Right atrium auricular region (tissue), 2 donors: Measurements from ENCODE around the gene CIB4. TPM values are rescaled to one million over a fixed set of nuclear protein-coding genes. Genes with fewer than 3 reads are reported as not detected.

Experiments used
- DNase-seq: peaks from one replicate; pipeline ENCODE4 v3.0.0-alpha.2; 2019; ENCODE audit warnings: low spot score
- H3K27ac ChIP-seq, 2 donors: fragments of 200-600 bp; sonication (generic); 1 replicate in 1 of 2; 2 replicates in 1 of 2; pipeline ENCODE4 v1.5.1; 2016 to 2019
- H3K27me3 ChIP-seq, 2 donors: fragments of 200-600 bp; sonication (generic); one replicate each; pipeline versions ENCODE4 v1.5.1 to v1.6.0; 2017 to 2019
- H3K36me3 ChIP-seq: fragments of 200-600 bp; sonication (generic); one replicate; pipeline ENCODE4 v1.5.1; 2016
- H3K4me1 ChIP-seq, 2 donors: fragments of 200-600 bp; sonication (generic); one replicate each; pipeline versions ENCODE4 v1.5.1 to v1.6.0; 2017 to 2019
- H3K4me3 ChIP-seq, 2 donors: fragments of 200-600 bp; sonication (generic); 1 replicate in 1 of 2; 2 replicates in 1 of 2; pipeline ENCODE4 v1.5.1; 2017 to 2019; ENCODE audit warnings: mild to moderate bottlenecking in 1 of 2, moderate library complexity in 1 of 2
- H3K9me3 ChIP-seq, 2 donors: fragments of 200-600 bp; sonication (generic); one replicate each; pipeline ENCODE4 v1.5.1; 2019
- total RNA-seq, 2 donors: library from RNA; depleted of rRNA; stranded (reverse); fragments of >200 nt; gene quantifications; one replicate each; pipeline ENCODE4 v1.1.0, GENCODE V29; 2016
- TF ChIP-seq, protein P1 (sequence below), 2 donors: fragments of 200-600 bp; sonication (generic); IDR thresholded peaks; one replicate each; pipeline ENCODE4 v1.5.1; 2019; ENCODE audit warnings: antibody characterized with exemption in 2 of 2

The CIB4 gene
- total RNA-seq, 2 donors from 2014 or later = not detected

GRCh38 chr2:26633351-26633945 is 7.7 kb downstream of the CIB4 start:
- TF ChIP-seq, protein P1, sequence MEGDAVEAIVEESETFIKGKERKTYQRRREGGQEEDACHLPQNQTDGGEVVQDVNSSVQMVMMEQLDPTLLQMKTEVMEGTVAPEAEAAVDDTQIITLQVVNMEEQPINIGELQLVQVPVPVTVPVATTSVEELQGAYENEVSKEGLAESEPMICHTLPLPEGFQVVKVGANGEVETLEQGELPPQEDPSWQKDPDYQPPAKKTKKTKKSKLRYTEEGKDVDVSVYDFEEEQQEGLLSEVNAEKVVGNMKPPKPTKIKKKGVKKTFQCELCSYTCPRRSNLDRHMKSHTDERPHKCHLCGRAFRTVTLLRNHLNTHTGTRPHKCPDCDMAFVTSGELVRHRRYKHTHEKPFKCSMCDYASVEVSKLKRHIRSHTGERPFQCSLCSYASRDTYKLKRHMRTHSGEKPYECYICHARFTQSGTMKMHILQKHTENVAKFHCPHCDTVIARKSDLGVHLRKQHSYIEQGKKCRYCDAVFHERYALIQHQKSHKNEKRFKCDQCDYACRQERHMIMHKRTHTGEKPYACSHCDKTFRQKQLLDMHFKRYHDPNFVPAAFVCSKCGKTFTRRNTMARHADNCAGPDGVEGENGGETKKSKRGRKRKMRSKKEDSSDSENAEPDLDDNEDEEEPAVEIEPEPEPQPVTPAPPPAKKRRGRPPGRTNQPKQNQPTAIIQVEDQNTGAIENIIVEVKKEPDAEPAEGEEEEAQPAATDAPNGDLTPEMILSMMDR (IDR thresholded peaks at IDR 0.05) = no peak
- H3K4me1 ChIP-seq = peaks cover 0 to 6% of the 10 kb centered on the region in 2 donors
- no peaks in the 10 kb centered on the region for H3K9me3 ChIP-seq
- no peaks in the 10 kb centered on the region for H3K36me3 ChIP-seq
- no peak for DNase-seq
- H3K27ac ChIP-seq = no peak overlapping the region
- H3K4me3 ChIP-seq = no peak overlapping the region
- no peaks in the 10 kb centered on the region for H3K27me3 ChIP-seq

- H3K4me3 ChIP-seq = no peak overlapping the region
- TF ChIP-seq, protein P1 (IDR thresholded peaks at IDR 0.05) = no peak
- no peak for DNase-seq
Measured at GRCh38 chr2:26632624-26633185, 8.5 kb downstream of the CIB4 start.

GRCh38 chr2:26631401-26632170 is 9.6 kb downstream of the CIB4 start:
- H3K4me1 ChIP-seq = peaks cover 0 to 6% of the 10 kb centered on the region in 2 donors
- no peaks in the 10 kb centered on the region for H3K36me3 ChIP-seq
- H3K27ac ChIP-seq = no peak overlapping the region
- DNase-seq = no peak
- H3K9me3 ChIP-seq = no peaks in the 10 kb centered on the region
- H3K4me3 ChIP-seq = no peak overlapping the region
- TF ChIP-seq, protein P1 (IDR thresholded peaks at IDR 0.05) = no peak
- no peaks in the 10 kb centered on the region for H3K27me3 ChIP-seq

More at GRCh38 chr2:26632624-26633185, 8.5 kb downstream of the CIB4 start:
- Histone ChIP-seq H3K27me3 (no peaks in the 10 kb centered on the region), H3K4me1 (peaks cover 0 to 6% of the 10 kb centered on the region in 2 donors), H3K27ac (no peak overlapping the region), H3K9me3 (no peaks in the 10 kb centered on the region), H3K36me3 (no peaks in the 10 kb centered on the region)

DNA sequence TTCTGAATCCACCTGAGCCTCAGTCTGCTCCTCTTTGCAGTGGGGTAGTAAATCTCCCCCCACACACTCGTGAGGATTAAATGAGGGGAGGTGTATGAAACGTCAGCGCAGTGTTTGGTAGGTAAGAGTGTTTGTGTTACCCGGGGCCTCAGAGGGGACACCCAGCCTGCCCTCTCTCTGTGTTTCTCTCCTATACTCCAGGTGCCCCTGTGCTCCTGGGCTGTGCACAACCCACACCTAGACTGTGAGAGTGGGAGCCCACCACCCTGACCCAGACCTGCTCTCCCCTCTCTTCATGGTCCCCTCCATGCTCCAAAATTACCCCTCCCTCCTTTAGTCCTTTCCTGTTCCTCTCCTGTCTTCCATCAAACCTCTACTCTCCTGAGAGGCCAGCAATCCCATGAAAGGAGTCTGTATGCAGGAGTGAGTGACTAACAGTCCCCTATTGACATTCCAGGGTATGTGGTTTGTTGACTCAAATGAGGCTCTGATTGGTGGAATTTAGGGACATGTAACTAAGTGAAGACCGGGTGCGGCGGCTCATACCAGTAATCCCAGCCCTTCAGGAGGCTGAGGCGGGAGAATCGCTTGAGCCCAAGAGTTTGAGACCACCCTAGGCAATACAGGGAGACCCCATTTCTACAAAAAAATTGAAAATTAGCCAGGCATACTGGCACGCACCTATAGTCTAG is 10.4 kb downstream of the CIB4 start:
- no peak for DNase-seq
- no peaks in the 10 kb centered on the region for H3K27me3 ChIP-seq
- H3K36me3 ChIP-seq = no peaks in the 10 kb centered on the region
- no peak overlapping the region for H3K27ac ChIP-seq
- TF ChIP-seq, protein P1 (IDR thresholded peaks at IDR 0.05) = no peak
- no peak overlapping the region for H3K4me3 ChIP-seq
- H3K9me3 ChIP-seq = no peaks in the 10 kb centered on the region
- peaks cover 0 to 6% of the 10 kb centered on the region in 2 donors for H3K4me1 ChIP-seq

GRCh38 chr2:26630235-26630634 is 10.9 kb downstream of the CIB4 start:
- DNase-seq = no peak
- H3K4me1 ChIP-seq = peaks cover 0 to 6% of the 10 kb centered on the region in 2 donors
- no peaks in the 10 kb centered on the region for H3K9me3 ChIP-seq
- H3K27ac ChIP-seq = no peak overlapping the region
- H3K27me3 ChIP-seq = no peaks in the 10 kb centered on the region
- no peaks in the 10 kb centered on the region for H3K36me3 ChIP-seq
- H3K4me3 ChIP-seq = no peak overlapping the region
- TF ChIP-seq, protein P1 (IDR thresholded peaks at IDR 0.05) = no peak
